Central memory CD4-positive, alpha-beta T cell (primary cell): ENCODE data around the gene AIF1.
"Not testable (repeated sequence)": the region's sequence is repeated elsewhere in the genome, so short reads cannot be mapped to it uniquely, and the experiment has no call there.

Experiments
- DNase-seq: peaks from one replicate; pipeline ENCODE4 v3.0.0; 2022

Gene AIF1

GRCh38 chr6:31580807-31581433 is 34.1 kb upstream of the AIF1 start:
- peak; percentile 81 for DNase-seq

- no peak for DNase-seq
These were observed 33.4 kb upstream of the AIF1 start for GRCh38 chr6:31581434-31582229.

GRCh38 chr6:31582230-31582643 is 32.8 kb upstream of the AIF1 start, which contains the start of gene LTB:
Gene LTB (minus strand): TSS chr6:31582424. CDS start chr6:31582417, 7 bp downstream.
- DNase-seq, result peak; percentile 74

GRCh38 chr6:31585491-31585890 is 29.5 kb upstream of the AIF1 start:
- DNase-seq, result peak; percentile 57

- DNase-seq, result no peak
These were observed 29.0 kb upstream of the AIF1 start, which contains the start of gene LST1 for GRCh38 chr6:31586008-31586407. Gene LST1 (plus strand): TSS chr6:31586277. CDS start chr6:31587300, 1,023 bp downstream.

- peak; percentile 53 for DNase-seq
These were observed 28.3 kb upstream of the AIF1 start for GRCh38 chr6:31586599-31587281.

- DNase-seq, result no peak
These were observed 26.9 kb upstream of the AIF1 start for GRCh38 chr6:31587791-31588777.

- DNase-seq, result no peak
These were observed 26.0 kb upstream of the AIF1 start for GRCh38 chr6:31588871-31589650.

- DNase-seq, result not testable (repeated sequence)
These were observed 24.3 kb upstream of the AIF1 start for GRCh38 chr6:31590691-31591090.

- DNase-seq, result no peak
These were observed 22.6 kb upstream of the AIF1 start for GRCh38 chr6:31592396-31592771.

- peak; percentile 70 for DNase-seq
These were observed 18.0 kb upstream of the AIF1 start for GRCh38 chr6:31597006-31597405.

GRCh38 chr6:31607317-31607716 is 7.7 kb upstream of the AIF1 start:
- DNase-seq, result no peak

GRCh38 chr6:31609519-31610406 is 5.3 kb upstream of the AIF1 start:
- DNase-seq, result no peak

- DNase-seq, result no peak
These were observed 4.1 kb upstream of the AIF1 start for GRCh38 chr6:31610968-31611367.

GRCh38 chr6:31614075-31614619 is 887 bp upstream of the AIF1 start:
- DNase-seq, result no peak

GRCh38 chr6:31615748-31616147 is 714 bp downstream of the AIF1 start:
- DNase-seq, result no peak

- DNase-seq, result no peak
These were observed 2.0 kb downstream of the AIF1 start for GRCh38 chr6:31617010-31617409.

- peak; percentile 97 for DNase-seq
These were observed 5.0 kb downstream of the AIF1 start for GRCh38 chr6:31619805-31620585.
